HG03565 (cell line): ENCODE measurements around the gene LRRC45.

ENCODE experiments used
- ATAC-seq: cut with Tn5 transposase; IDR thresholded peaks from one replicate; pipeline ENCODE4 v1.9.1; 2021; ENCODE audit warnings: mild to moderate bottlenecking, moderate library complexity; ENCODE audit not compliant: unreplicated experiment

LRRC45 gene

DNA sequence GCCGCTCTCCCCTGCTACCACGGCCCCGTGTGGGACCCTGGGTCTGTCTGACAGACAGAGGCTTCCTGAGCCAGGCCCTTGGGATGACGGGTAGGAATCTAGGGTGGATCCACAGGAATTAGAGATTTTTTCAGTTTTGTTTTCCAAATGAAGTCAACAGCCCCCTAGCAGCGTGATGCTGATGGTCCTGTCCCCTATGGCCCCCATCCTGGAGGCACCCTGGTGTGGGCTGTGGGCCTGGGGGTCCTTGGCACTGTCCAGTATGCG is 15.9 kb upstream of the LRRC45 start:
- ATAC-seq = no peak

DNA sequence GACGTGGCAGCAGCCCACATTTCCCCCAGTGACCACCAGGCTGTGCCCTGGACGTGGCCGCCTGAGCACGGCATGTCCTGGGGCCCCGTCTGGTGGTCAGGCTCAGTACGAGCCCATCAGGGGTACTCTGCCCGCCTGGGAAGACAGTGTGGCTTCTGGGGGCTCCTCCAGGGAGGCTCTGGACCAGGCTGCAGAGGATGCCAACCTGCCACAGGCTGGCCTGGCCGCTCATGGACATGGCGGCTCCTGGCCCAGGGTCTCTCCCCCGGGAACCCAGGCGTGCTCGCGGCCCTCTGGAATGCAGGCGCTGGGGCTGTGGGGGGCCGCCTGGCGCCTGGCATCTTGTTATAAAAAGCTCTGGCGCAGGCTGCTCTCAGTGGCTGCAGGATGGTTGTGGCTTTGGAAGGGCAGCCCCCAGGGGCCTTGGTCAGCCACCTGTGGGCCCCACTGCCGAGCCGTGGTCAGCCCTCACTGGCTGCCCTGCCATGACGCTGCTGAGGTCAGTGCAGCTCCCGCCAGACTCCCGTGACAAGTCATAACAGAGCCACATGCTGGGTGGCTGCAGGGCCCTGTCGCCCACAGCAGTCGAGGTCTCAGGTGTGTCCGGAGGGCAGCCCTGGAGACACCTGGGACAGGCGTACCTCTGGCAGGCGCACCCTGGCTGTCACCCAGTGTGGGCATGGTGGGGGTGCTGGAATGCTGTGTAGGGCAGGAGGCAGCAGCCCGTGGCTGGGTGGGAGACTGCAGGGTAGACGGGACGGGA is 15.4 kb upstream of the LRRC45 start:
- ATAC-seq = no peak

DNA sequence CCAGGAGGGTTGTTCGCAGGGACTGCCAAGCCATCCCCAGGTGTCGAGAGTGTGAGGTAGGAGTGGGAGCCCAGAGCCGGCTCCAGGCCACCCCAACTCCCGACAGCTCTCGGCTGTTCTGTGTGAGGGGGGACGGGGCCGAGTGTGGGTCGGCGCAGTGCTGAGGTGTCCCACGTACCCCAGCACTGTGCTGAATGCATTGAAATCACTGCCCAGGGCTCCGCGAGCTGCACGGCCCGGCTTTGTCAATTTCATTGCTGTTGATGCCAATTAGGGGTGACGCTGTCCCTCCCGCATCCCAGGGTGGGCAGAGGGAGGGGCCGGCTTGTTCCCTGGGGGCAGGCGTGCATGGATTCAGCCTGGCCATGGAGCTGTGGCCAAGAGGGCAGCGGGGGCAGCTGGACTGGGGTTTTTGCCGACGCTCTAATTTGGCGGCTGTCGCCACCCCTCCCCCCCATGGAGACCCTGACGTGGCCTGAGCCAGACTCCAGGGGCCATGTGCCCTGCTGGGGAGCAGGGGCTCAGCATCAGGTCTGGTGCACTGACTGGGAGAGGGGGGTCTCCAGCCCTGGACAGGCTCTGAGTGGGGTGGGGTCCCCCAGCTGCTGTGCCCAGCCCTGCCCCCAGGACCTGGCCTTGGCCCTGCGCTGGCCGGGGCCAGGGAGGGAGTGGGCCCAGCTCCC is 14.7 kb upstream of the LRRC45 start:
- ATAC-seq = no peak

DNA sequence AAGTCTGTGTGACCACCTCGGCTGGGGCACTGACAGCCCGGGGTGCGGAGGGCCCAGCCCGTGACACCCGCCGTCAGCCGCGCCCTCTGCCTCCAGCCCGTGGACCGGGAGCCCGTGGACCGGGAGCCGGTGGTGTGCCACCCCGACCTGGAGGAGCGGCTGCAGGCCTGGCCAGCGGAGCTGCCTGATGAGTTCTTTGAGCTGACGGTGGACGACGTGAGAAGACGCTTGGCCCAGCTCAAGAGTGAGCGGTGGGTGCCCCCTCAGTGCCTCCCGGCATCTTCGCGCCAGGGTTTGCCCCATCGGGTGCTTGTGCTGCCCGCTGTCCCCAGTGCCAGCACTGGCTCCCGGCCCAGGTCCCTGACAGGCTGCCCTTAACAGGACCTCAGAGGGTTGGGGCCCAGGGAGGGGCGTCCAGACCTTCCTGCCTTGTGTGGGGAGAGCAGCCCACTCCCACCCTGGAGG is 14.1 kb upstream of the LRRC45 start:
- no peak for ATAC-seq

DNA sequence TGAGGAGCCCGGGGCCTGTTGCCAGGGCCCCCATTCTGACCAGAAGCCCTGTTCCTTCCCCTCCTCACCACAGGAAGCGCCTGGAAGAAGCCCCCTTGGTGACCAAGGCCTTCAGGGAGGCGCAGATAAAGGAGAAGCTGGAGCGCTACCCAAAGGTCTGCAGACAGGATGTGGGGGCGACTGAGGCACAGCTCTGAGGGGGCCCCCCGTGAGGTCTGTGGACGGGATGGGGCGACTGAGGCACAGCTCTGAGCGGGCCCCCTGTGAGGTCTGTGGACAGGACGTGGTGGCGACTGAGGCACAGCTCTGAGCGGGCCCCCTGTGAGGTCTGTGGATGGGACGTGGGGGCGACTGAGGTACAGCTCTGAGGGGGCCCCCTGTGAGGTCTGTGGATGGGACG is 13.7 kb upstream of the LRRC45 start:
- no peak for ATAC-seq

DNA sequence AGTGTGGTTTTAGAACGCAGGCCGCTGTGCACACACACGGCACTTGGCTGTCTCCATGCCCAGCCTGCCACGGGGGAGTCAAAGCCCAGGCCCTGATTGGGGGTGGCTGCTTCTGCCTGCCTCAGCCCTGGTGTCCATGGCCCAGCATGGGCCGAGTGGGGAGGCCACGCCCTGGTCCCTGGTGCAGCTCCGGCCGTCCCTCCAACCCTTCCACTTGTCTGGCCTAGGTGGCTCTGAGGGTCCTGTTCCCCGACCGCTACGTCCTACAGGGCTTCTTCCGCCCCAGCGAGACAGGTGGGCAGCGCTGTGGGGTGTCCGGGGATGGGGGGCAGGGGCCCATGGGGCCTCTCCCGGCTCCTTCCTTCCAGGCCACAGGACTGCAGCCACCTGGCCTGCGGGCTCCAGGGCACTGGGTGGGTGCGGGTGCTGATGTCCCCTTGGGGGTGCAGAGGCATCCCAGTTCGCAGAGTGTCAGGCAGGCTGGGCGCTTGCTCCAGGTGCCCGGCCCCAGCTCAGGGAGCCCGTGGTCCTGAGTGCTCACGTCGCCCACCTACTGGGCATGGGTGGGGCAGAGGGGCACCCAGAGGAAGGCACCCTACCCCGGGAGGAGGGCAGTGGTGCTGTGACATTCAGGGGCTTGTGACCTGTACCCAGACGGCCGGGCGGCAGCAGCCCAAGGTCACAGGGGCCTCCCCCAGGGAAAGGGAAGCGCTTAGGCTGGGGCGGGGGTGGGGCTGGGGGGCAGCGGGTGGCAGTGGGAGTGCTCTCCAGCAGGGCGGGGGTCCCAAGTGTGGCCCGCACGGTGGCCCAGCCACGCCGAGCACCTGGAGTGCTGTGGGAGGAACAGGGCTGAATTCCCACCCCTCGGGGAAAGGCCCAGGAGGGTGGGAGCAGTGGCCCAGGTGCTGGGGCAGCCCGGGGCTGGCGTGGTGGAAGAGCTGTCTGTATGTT is 12.3 kb upstream of the LRRC45 start:
- ATAC-seq = no peak

DNA sequence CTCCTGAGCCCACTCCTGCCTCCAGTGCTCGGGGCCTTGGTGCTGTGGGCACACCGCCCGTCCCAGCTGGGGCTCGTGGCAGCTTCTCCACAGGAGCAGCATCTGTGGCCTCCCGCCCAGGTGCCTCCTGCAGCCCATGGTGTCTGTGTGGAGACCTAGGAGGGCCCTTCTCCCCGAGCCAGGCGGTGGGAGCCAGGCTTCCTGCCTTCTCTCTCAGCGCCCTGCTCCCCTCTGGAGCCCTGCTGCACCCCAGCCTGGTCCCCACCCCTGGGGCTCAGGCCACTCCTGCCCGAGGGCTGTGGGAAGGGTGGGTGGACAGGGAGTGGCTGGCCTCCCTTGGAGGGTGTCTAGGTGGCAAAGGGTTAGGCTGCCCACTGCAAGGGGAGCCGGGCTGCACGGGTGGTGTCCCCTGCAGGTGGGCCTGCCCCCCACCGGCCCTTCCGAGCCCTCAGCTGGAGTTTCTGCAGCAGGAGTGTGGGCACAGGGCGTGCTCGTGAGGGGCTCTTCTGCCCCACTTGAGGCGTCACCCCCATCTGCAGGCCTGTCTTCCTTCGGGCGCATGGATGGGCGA is 11.4 kb upstream of the LRRC45 start:
- ATAC-seq = no peak

DNA sequence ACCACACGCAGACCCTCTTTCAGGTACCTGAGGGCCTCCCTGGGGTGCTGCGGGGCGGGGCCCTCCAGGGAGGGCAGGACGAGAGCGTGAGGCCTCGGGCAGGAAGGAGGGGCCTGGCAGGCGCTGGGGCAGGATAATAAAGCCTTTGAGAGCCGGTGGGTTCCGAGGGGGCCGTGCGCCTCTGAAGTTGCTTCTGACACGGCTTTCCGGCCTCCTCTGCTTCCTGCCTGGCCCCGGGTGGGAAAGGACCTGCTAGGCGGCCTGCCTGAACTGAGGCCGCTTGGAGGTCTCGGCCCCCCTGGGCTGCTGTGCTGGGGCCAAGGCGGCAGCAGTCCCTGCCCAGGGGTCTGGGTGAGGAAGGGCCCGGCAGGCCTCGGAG is 10.9 kb upstream of the LRRC45 start:
- ATAC-seq = no peak

DNA sequence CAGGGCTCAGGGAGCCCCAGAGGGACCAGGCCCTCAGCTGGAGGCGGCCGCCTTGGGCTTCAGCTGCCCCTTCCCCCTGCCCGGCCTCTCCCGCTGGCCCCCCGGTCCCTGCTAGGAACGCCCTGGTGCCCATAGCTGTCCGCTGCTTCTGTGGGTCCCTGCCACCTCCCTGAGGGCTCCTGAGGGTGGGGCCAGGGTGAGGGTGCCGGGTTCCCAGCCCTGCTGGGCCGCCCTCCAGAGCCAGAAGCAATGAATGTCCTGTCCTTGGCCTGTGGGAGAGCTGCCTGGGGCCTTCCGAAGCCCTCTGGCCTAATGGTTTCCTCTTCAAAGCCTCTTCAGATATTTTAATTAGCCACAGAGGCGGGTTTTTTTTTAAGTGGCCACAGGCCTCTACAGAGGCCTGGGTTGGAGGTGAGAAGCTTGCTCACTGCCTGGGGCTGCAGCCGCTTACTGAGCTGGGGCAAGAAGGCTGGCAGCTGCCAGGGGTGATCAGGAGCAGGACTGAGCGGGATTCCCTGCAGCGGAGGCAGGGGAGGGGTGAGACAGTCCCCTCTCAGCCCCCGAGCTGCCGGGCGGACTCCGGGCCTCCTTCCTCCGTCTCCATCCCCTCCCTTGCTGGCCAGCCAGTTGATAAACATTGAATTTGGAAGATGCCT is 10.3 kb upstream of the LRRC45 start:
- no peak for ATAC-seq

DNA sequence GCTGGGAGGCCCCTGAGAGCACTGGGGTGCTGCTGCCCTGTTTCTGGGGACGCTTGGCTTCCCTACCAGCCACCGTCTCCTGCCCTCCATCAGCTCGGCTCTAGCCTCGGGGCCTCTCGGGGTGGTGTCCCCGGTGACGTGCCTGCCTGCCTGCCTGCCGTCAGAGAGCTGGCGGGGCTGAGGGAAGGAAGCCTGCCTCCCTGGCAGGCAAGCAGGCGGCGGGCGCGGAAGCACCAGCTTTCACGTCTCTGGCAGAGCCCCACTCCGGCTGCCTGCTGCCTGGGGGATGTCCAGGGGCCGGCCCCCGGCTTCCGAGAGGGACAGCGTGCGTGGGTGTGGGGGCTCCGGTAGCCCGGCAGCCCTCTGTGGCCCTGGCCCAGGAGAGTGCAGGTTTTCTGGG is 9.8 kb upstream of the LRRC45 start:
- no peak for ATAC-seq

DNA sequence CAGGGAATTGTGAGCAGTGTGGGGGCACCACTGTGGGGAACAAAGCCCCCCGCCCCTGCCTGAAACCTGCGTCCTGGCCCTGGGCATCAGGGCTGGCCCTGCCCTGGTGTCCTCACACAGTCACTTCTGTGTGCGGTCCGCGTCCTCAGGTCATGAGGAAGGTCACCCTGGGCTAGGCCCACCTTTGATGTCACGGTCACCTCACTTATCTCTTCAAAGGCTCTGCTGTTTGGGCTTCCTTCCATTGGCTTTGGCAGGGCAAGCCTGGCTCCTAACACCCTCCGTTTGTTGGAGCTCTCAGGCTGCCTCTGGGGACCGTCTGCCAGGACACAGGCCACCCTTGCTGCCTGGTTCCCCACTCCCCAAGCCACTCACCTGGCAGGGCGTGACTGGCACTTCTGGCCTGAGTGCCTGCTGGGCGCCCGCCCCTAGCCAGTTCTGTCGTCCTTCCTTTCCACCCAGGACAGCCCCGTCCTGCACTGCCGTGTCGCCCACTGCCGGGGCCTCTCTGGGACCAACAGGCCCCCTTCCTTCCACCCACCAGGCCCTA is 9.3 kb upstream of the LRRC45 start:
- no peak for ATAC-seq

DNA sequence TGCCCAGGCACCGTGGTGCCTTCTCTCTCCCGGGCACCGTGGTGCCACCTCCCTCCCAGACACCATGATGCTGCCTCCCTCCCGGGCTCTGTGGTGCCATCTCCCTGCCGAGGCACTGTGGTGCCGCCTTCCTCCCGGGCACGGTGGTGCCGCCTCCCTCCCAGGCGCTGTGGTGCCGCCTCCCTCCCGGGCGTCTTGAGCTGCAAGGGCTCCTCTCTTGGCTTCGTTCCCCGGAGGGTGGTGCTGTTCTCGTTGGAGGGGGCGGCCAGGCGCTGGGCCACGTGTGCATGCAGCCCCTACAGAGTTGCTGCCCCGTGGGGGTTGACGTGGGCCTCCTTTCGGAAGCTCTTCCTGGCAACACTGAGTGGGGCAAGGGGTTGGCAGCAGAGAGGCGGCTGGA is 8.7 kb upstream of the LRRC45 start:
- ATAC-seq = no peak

DNA sequence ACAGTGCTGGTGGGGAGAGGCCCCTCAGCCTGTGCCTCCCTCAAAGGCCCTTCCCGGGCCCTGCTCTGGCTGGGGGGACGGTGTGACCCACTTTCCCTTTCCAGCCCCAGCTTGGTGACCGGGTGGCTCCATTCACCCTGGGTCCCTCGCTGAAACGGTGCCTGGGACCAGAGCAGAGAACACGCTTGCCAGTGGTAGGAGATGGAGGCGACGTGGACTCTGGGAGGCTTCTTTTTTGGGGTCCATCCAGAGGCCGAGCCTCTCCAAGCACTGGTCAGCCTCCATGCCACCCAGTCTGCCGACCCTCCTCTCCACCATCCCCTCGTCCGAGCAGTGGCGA is 8.2 kb upstream of the LRRC45 start:
- no peak for ATAC-seq

DNA sequence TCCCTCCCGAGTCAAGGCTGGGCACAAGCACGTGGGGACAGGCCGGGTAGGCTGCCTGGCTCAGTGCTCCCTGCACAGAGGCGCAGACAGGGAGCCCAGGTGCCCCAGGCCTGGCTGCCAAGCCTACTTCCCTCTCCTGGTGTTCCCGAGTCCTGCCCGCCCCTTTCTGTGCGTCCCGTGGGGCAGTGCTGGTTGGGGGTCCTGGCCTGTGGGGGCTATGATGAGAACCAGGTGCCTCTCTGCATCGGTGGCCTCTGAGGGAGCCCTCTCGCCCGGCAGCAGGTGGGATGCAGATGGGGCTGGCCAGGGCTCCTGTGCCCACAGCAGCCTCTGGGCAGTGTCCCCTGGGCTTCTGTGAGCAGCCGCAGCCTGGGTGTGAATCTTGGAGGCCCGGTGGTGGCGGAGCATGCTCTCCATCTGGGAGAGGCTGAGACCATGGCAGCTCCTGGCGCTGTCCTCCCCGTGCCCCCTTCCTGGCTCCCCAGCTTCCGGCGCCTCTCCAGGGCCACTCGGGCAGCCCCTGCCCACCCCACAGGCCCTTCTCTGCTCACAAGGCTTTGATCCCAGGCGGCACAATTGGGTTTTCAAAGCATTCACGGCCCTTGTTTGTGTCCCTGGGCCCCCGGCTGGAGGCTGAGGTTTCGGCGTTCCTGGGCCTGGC is 7.7 kb upstream of the LRRC45 start:
- no peak for ATAC-seq

DNA sequence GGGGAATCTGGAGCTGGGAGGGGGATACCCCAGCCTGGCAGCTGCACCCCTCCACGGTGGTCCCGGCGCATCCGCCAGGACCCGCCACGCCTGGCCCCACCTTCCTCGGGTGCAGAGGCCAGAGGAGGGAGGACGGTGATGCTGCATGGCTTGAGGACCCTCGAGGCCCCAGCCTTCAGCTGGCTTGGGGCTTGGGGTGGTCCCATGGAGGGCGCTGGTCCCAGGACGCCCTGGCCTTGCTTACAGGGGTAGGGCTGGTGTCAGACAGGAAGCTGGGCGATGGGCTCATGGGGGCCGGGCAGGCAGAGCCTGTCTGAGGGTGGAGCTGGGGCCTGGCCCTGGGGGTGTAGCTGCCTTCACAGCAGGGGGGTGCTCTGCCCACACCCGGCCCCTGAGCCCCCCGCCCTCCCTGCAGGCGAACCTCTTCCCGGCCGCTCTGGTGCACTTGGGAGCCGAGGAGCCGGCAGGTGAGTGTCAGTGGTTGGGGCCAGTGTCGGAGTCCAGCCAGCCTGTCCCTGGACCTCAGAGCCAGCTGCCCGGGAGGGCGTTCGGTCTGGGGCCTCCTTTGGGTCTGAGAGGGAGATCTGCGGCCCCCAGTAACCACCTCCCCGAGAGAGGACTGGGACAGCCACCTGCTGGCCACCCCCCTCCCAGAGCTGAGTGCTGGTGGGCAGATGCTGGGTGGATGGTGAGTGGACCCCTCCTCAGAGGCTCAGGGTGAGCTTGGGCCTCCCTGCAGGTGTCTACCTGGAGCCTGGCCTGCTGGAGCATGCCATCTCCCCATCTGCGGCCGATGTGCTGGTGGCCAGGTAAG is 6.8 kb upstream of the LRRC45 start:
- ATAC-seq = no peak

DNA sequence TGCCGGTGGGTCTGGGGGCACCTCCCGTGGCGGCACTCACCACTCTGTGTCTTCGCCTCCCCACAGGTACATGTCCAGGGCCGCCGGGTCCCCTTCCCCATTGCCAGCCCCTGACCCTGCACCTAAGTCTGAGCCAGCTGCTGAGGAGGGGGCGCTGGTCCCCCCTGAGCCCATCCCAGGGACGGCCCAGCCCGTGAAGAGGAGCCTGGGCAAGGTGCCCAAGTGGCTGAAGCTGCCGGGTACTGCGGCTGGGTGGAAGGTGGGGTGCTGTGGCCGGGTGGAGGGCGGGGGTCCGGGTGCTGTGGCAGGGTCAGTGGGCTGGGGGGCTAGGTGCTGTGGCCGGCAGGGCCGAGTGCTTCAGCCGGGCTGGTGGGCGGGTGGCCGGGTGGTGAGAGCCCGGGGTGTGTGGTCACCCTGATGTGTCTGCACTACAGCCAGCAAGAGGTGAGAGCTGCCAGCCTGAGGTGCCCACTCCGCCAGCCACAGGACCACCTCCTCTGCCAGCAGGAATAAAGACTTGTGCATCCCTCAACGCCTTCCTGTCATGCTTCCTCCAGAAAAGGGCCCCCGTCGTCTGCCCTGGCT is 6.1 kb upstream of the LRRC45 start:
- no peak for ATAC-seq

DNA sequence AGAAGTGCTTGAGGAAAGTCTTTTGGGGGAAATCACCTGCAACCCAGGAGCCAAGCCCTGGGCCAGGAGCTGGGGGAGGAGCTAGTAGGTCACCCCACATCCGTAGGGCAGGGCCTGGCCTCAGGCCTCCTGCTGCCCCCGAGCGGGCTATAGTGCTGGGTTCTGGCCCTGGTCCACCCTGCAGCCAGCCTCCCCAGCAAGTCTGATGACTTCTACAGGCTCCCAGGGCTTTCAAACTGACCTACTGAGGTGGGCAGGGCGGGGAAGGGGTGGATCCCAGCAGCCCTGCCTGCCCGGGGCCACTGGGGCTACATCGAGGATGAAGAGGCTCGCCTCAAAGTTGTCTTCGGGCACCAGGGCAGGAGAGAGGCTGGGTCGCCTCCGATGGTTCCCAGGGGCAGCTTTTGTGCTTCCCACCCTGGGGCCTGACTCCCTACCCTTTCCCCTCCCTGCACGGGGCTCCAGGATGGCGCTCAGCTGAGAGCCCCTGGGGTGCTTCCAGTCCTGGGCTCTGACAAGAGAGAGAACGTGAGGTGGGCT is 5.4 kb upstream of the LRRC45 start:
- no peak for ATAC-seq

DNA sequence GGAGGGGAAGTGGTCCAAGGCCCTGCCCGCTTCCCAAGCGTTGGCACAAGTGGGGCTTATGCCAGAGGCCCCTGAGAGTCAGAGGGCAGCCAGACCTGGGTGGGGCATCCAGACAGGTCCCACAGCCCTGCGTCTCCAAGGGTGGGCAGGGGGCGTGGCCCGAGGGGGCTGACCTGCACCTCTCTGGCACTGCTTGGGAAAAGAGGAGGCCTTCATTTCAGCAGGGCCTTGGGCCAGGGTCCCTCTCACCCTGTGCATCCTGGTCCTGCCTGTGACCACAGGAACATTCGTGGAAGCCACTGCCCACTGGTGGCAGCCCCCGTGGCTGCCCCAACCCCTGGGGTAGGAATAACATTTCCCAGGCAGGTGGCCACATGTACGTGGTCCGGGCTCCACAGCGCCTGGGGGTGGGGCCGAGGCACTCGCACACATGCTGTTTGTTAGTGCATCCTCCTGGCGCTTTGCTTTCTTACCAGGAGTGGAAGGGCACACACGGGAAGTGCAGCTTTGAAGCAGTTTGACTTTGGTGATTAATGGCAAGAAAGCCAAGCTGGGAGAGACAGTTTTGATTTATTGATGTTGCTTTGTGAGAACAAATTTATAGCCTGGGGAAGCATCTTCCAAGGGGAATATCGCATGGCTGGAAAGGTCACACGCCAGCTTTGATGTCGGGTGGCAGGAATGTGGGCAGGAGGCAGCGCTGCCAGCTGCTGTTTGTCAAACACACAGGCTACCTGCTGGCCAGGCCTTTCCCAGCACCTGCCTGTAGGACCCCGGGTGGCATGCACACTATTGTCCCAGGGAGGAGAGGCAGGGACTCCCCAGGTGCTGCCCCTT is 4.7 kb upstream of the LRRC45 start:
- no peak for ATAC-seq
